ENCODE measurements around the gene ADCY7.

Gene ADCY7

GRCh38 chr16:50309527-50310307 is 43.4 kb downstream of the ADCY7 start:
- Histone ChIP-seq H3K27me3 (ENCODE audit: insufficient read depth, poor library complexity, severe bottlenecking) (no peaks in the 10 kb centered on the region), H3K27ac (replicated peaks) (no peak overlapping the region), H3K4me3 (replicated peaks; ENCODE audit: insufficient read depth, low read length) (no peak overlapping the region)
- DNase-seq (ENCODE audit: low read depth in 1 of 2, low spot score in 1 of 2), result no peak
- no peak for TF ChIP-seq REST (IDR thresholded peaks at IDR 0.05; ENCODE audit: insufficient replicate concordance, low read depth)
- TF ChIP-seq GABPA (IDR thresholded peaks at IDR 0.05; ENCODE audit: low read depth), result no peak
- TF ChIP-seq SPI1 (IDR thresholded peaks at IDR 0.05; ENCODE audit: borderline replicate concordance, low read depth), result peak; percentile 43; the same call in 1 of the 2 replicates
- TF ChIP-seq POLR2AphosphoS5 (IDR thresholded peaks at IDR 0.05; ENCODE audit: low read depth), result peak; percentile 44; the same call in 1 of the 2 replicates

- TF ChIP-seq REST (IDR thresholded peaks at IDR 0.05; ENCODE audit: insufficient replicate concordance, low read depth) (no peak), CTCF (IDR thresholded peaks at IDR 0.05; ENCODE audit: insufficient read depth, low read length) (no peak), POLR2AphosphoS5 (IDR thresholded peaks at IDR 0.05; ENCODE audit: low read depth) (0 out of 2 replicates have a peak, but pooled peaks have one; percentile 44), GABPA (IDR thresholded peaks at IDR 0.05; ENCODE audit: low read depth) (no peak), SPI1 (IDR thresholded peaks at IDR 0.05; ENCODE audit: borderline replicate concordance, low read depth) (no peak)
- H3K27ac ChIP-seq (replicated peaks), result no peak overlapping the region
Measured at GRCh38 chr16:50310308-50311133, 44.2 kb downstream of the ADCY7 start.

GRCh38 chr16:50311134-50311528 is 44.8 kb downstream of the ADCY7 start:
- no peak for DNase-seq (ENCODE audit: low read depth in 1 of 2, low spot score in 1 of 2)
- Histone ChIP-seq H3K4me3 (replicated peaks; ENCODE audit: insufficient read depth, low read length) (no peak overlapping the region), H3K27me3 (ENCODE audit: insufficient read depth, poor library complexity, severe bottlenecking) (no peaks in the 10 kb centered on the region), H3K27ac (replicated peaks) (no peak overlapping the region)
- no peak for TF ChIP-seq SPI1 (IDR thresholded peaks at IDR 0.05; ENCODE audit: borderline replicate concordance, low read depth)
- no peak for TF ChIP-seq GABPA (IDR thresholded peaks at IDR 0.05; ENCODE audit: low read depth)
- no peak for TF ChIP-seq POLR2AphosphoS5 (IDR thresholded peaks at IDR 0.05; ENCODE audit: low read depth)
- TF ChIP-seq REST (IDR thresholded peaks at IDR 0.05; ENCODE audit: insufficient replicate concordance, low read depth), result no peak
- TF ChIP-seq CTCF (IDR thresholded peaks at IDR 0.05; ENCODE audit: insufficient read depth, low read length), result no peak

More at GRCh38 chr16:50310308-50311133, 44.2 kb downstream of the ADCY7 start:
- no peak for DNase-seq (ENCODE audit: low read depth in 1 of 2, low spot score in 1 of 2)
- Histone ChIP-seq H3K27me3 (ENCODE audit: insufficient read depth, poor library complexity, severe bottlenecking) (no peaks in the 10 kb centered on the region), H3K4me3 (replicated peaks; ENCODE audit: insufficient read depth, low read length) (no peak overlapping the region)
